ENCODE data around the gene CYP4V2.

The CYP4V2 gene

DNA sequence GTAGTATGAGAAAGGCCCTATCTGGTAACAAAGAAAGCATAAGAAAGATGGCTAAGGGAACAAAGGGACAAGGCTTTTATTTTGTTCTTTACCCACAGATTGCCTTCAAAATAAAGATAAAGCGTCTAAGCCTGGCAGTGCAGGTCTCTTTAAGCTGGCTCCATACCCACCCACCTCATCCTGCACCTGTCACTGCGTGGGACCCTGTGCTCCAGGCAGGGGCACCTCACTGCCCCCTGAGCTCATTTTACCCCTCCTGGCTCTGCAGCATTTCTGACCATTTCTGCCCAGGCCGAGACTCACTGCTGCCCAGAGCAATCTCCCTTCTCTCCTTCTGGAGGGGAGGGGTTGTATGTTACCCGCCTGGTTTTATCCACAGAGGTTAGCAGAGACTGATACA lies 1.7 kb upstream of the CYP4V2 start:
- DNase-seq = no peak

DNA sequence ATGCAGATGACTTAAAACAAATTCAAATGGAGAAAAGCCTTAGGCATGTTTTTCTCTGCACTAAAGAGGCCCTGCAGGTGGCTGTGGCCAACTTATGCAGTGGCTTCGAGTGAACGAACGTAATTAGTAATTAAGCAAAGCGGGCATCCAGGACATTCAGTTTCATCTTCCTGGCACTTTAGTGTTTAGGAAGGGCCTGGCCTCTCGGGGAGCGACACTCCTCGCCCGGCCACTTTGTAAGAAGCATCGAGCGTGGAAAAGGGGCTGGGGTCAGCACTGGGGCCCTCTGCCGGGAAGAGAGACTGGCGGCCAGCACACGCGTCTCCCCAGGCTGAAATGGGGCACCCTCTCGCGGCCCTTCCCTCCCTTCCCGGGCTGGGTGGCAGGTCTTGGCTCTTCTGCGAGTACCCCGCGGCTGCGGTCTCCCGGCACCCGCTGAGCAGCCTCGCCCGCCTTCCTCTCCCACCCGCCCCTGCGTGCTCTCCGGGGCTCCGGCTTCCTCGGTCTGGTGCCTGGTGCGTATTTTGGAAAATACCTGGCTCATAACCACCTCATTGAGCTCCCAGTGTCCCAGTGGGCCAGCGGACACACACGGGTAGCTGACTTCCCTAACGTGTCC lies 677 bp upstream of the CYP4V2 start:
- DNase-seq = peak; percentile 58

DNA sequence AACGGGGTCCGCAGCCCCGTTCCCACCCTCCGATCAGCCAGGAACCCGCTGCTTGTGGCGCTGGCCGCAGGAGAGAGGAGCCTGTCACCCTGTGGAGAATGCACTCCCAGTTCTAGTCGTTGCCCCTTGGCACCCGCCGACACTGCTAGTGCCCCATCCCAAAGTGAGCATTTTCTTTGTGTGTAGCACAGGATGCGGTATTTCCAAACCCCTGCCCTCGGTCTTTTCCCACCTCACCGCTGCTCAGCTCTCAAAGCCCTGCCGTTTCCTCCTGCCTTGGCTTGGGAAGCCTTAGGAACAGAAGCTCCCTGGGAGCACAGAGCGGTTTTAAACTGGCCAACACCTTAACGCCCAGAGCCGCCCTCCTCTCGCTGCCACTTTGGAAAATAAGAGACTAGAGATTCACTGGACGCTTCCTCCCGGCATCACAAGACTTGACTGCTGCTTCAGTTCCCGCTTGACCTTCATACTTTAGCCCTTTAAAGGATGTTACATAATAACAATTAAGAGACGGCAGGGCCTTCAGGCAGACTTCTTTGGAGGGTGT lies 772 bp downstream of the CYP4V2 start:
- peak; percentile 34 for DNase-seq

DNA sequence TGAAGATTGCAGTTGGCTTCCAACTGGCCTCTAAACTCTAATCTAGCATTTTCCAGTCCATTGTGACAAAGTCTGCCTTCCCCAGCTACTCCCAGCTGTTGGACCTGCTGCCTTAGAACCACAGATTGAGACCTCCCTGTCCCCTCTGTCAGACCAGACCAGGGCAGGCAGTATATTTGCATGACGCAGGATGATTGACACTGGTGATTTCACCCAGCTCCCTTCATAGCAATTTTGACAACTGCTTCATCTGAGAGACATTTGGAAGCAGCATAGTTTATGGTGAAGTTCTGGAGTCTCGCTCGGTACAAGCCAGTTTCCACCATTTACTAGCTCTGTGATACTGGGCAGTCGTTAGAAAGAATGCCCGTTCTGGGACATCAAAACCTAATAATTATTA lies 2.5 kb downstream of the CYP4V2 start:
- DNase-seq = no peak

DNA sequence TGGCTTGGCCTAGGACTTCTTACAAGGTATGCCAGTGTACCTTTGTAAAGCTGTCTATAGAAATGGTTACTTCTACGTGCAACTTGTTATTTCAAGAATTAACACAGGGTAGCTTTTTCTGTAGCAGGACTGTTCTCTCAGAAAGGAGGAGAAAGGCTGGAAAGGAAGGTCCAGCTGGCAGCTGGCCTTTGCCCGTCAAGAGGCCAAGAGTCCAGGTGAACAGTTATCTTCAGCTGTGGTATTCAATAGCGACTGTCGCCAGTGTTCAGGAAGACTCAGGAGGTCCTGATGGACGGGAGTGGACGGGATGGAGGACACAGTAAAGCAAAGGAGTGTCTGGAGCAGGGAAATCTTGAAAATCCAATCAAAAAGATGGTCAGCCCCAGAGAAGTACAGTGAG lies 4.7 kb downstream of the CYP4V2 start:
- no peak for DNase-seq

DNA sequence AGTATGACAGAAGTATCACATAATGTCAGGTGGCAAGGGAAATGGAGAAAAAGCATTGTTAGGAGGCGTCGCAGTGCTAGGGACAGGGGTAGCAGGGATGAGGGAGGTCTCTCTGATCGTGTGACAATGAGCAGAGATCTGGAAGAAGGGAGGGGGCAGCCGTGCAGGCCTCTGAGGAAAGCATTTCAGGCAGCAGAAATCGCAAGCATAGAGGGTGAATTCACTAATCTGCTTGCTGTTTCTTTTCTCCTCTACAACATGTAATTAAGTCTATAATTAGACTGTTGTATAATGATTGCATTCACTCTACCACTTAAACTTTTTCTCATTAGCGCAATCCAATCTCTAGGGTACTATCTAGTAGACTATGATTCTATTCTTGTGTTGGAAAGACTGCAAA lies 9.1 kb downstream of the CYP4V2 start:
- no peak for DNase-seq

DNA sequence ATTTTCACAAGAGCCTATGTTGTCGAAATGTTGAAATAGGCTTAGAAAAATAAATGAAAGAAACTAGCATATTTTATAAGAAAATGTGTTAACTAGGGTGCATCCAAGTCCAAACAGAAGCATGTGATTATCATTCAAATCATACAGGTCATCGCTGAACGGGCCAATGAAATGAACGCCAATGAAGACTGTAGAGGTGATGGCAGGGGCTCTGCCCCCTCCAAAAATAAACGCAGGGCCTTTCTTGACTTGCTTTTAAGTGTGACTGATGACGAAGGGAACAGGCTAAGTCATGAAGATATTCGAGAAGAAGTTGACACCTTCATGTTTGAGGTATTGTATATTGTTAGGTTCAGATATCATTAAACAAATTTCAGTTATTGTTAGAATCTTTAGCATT lies 9.6 kb downstream of the CYP4V2 start:
- no peak for DNase-seq

DNA sequence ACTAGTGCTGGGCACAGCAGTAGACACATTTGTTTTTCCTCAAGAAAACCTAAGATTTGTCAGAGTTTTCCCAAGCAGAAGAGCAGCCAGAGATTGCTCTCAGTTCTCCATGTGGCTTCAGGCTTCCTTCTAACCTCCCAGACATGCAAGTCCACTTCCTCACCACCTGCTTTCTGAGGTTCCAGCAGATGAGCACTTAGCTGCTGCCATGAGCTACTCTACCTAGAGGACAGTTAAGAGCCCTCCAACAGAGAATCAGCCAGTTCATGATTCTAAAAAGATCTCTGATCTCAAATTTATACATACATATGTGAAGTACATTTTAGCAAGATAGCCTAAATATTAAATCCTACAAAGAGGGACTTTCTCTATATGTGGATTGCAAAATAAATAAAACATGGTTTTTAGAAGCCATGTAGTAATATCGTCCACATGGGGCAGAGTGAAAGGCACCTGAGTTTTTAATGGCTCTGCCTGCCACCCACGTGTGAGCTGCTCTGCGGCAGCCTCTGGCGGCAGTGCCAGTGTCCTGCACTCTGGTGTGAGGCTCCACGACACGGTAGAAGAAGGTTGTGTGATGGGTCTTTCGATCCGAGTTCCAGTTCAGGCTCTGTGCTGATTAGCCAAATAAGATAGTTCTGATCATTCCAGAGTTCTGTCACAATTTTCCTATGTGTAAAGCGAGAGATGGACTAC lies 10.3 kb downstream of the CYP4V2 start:
- DNase-seq = peak; percentile 67

DNA sequence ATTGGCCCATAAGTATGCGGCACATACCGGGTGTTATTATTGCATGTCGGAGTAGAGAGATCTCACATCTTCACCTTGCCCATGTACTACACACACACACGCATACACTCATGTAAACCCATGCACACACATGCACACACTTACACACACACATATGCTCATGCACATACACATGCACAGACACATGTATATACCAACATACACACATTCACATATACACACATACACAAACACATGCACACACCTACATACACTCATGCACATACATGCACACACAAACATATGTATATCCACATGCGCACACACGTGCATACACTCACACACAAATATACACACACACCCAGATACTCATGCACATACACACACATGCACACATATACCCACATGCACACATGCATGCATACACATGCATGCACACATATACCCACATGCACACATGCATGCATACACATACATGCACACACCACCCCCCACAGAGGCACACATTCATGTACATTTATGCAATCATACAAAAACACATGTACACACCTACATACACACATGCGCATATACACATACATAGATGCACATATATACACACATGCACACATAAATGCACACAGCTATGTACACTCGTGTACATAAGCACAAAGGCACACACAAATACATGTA lies 11.2 kb downstream of the CYP4V2 start:
- no peak for DNase-seq

DNA sequence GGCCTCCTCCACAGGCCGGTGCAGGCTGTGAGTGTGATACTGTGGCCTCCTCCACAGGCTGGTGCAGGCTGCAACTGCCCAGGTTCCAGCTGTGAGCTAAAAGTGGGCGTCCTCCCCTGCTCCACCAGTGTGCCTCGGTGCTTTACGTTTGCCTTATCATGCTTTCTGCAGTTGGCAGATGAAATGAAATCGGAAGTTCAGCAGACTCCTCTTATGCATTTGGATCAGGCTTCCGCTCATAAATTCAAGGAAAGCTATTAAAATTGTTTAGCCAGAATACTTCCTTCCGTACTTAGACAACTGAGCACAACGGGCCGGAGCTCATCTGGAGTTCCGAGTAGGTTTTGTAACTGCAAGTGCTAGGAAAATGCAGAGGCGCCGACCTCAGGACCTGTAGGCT lies 12.0 kb downstream of the CYP4V2 start:
- no peak for DNase-seq

DNA sequence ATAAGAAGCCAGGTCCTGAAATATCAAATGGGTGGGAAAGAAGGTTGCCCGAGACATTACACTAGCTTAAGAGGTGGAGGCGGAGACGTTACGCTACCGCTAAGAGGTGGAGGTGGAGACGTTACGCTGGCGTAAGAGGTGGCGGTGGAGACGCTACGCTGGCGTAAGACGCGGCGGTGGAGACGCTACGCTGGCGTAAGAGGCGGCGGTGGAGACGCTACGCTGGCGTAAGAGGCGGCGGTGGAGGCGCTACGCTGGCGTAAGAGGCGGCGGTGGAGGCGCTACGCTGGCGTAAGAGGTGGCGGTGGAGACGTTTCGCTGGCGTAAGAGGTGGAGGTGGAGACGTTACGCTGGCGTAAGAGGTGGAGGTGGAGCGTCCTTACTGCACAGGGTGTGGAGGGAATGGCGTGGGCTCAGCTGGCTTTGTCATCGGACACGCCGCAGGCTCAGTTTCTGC lies 12.8 kb downstream of the CYP4V2 start:
- peak; percentile 32 for DNase-seq

DNA sequence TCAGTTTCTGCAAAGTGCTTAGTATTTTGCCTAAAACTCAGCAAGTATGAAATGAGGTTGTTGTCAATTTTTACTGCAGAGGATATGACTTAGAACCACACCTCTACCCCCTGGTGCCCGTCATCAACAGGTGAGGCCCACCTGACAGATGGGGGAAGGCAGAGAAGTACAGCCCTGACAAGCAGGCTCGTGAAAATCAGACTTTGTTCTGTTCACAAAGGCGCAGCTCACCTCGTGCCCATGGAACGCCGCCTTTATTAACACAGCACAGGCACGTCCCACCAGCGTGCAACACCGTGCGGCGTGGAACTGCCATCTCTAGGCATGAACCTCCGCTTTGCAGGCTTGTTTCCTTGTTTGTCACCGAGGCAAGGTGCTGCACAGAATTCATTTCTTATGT lies 13.3 kb downstream of the CYP4V2 start:
- DNase-seq = no peak

DNA sequence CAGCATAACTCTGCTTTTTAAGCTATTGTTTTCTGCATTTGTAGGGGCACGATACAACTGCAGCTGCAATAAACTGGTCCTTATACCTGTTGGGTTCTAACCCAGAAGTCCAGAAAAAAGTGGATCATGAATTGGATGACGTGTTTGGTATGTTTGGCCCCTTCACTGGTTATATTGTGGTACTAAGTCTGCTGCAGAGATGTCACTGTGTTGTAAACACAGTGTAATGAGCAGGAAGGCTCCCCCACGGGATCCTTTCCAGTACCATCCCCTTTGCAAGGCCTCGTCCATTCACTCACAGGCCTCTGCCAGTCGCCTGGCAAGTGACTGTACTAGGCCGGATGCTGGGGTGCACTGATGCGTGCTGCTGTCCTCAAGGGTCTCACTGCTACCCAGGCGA lies 13.8 kb downstream of the CYP4V2 start:
- DNase-seq = no peak

DNA sequence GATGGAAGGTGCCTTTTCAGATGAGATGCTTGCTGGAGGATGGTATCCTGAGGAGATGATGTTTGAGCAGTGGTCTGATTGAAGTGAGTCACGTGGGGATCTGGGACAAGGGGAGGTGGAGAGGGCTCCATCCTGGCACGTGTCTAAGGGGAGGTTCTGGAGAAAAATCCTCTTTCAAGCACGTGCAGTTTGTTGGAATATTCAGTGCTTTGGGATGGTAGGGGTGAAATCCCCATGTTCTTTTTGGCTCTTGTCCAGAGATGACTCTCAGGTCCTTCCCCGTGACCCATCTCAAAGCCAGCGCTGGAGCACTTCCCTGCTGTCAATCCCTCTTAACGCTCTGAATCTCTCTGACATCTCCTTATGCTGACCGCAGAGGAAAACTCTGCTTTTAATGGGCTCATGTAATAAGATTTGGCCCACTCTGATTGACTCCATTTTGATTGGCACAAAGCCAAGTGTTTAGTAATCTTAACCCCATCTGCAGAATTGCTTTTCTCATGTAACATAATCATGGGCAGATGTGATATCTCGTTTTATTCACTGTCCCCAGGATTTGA lies 25.2 kb downstream of the CYP4V2 start:
- no peak for DNase-seq

DNA sequence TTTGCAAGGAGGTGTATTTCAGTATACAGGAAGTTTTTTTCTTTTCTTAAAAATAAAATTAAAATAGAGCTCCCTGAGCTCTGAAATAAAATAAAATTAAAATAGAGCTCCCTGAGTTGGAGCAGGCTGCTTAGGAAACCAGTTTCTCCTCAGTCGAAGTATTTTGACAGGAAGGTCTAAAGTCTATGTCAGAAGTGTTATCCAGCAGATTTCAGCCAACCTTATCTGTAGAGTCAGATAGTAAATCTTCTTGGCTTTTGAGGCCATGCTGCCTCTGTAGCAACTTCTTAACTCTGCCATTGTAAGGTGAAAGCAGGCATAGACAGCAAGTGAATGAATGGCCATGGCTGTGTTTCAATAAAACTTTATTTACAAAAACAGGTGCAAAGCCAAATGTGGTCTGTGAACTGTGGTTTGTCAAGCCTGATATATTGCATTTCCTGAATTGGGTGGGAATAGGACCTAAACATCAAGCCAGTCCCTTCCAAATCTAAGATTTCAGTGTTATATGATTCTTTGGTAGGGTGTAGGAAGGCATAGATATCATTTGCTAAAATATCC lies 26.4 kb downstream of the CYP4V2 start:
- DNase-seq = no peak

DNA sequence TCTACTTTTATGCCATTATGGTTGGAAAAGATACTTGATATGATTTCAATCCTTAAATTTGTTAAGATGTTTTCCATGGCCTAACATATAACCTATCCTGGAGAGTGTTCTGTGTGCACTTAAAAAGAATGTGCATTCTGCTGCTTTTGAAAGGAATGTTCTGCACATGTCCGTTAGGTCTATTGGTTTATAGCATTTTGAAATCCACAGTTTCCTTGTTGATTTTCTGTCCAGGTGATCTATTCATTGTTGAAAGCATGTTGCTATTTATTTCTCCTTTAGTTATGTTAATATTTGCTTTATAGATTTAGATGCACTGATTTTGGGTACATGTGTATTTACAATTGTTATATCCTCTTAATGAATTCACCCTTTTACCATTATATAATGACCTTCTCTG lies 30.3 kb downstream of the CYP4V2 start:
- no peak for DNase-seq

DNA sequence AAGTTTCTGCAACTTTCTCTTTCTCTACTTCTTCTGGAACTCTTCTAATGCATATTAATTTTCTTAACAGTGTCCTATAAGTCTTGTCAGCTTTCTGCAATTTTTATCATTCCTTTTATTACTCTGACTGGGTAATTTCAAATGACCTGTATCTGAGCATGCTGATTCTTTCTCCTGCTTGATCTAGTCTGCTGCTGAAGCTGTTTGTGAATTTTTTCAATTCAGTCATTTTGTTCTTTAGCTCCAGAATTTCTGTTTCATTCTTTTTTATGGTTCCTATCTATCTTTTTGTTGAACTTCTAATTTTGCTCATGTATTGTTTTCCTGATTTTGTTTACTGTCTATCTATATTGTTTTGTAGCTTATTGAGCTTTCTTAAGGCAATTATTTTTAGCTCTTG lies 34.5 kb downstream of the CYP4V2 start:
- no peak for DNase-seq

DNA sequence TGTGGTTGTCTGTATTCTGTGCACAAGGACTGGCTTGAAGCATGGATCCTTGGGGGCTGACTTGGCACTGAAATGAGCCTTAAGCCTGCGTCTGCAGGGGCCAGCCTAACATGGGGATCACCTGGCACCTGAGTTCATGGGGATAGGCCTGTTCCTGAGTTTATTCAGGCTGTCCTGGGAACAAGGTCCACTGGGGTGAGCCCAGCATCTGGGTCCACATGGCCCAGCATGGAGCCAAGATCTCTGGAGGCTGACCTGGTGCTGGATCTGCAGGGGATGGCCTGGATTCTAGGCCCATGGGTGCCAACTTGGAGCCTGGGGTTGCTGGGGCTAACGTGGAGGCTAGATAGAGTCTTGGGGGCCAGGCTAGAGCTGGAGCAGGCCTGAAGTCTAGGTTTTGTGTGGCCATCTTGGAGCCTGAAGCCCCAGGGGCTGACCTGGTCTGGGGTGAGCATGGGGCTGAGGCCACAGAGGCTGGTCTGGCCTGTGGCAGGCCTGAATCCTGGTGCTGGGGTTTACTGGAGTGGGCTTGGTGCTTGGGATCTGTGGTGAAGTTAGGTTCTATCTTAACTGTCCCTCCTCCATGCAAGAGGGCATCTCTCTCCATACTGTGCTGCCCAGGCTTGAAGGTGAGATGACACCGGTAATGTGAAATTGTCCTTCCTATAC lies 35.3 kb downstream of the CYP4V2 start:
- DNase-seq = no peak

DNA sequence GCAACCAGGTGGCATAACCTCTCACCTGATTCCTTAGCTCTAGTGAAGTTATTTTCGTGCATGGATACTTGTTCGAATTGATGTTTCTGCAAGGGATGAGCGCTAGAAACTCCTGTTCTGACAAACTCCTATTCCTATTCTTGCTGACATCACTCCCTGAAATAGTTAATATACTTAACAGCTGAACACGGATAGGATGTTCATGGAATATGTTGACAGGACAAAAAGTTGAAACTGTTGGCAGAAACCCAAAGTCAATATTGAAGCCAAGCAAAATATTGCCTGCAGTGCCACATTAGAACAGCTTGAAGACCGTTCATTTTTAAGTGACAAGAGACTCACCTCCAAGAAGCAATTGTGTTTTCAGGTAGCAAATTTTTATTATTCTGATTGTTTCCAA lies 35.9 kb downstream of the CYP4V2 start, which contains the start of gene KLKB1:
KLKB1 (plus strand) TSS at position 287 of the 400 bp plus-strand sequence. CDS start 689 bp downstream, outside the sequence.
- DNase-seq = no peak

DNA sequence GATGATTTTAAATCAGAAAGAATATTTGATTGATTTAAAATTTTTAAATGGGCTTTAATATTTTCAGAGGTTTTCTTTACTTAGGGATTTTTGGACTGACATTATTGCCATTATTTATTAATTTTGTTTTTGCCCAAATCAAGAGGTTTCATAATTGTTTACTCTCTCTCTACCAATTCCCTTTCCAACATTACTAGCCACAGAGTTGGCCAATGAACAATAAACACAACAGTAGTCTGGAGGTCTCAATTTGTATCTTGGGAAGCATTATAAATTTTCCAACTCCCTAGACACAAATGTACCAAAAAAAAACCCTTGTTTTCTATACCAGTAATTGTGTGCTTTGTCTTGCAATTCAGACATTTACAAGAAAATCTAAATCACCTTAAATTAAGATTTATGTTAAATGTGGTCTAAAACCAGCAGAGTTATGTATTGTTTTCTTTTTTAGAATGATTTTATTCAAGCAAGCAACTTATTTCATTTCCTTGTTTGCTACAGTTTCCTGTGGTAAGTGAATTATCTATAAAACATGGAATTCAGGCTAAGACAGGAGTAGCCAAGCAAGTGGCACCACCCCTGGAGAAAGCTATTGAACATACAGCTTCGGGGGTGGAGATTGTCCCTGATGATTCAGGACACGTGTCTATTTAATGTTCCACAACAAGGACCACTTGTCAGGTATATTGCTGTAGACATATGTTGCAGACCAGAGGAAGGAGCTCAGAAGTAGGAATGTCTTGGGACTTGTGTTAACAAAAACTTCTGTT lies 36.6 kb downstream of the CYP4V2 start:
- DNase-seq = no peak

DNA sequence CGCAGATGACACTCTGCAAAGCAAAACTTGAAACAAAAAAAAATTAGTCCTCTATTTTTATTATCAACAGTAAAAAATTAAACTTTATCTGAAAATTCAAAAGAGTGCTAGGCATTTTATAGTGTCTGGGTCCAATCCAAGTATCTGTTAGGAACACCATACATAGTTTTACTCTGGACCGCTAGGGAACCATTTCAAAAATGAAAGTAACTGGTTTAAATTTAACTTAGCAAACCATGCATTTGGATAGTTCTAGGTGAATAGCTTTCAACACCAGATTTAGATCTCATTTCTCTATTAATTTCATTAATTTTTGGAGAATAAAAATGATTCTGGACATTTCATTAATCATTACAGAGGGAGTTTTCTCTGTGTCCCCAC lies 37.1 kb downstream of the CYP4V2 start:
- no peak for DNase-seq

DNA sequence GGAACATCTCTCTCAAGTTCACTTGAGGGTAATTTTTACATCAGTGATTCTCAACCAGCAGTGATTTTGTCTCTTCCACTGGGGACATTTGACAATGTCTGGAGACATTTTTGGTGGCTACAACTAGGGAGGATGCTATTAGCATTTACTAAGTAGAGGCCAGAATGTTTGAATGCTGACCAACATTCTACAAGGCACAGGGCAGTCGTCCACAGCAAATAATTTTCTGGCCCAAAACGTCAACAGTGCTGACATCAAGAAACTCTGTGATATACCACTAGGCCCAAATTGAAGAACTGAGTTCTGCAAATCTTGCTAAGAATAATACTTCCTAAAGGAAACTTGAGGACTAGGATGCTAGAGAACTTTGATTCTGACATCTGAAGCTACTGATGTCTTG lies 43.0 kb downstream of the CYP4V2 start:
- DNase-seq = no peak

Measured in CD4-positive, alpha-beta T cell treated with Interleukin-17A for 1 hour (primary cell).